Retinal pigment epithelial cell (primary cell): ENCODE data around the gene PTGR1.
A peak's percentile ranks its signal among the peaks of the same experiment; 100 is the strongest.

ENCODE experiments used
- DNase-seq: peaks from one replicate; pipeline ENCODE4 v3.0.0-alpha.2; 2010; ENCODE audit warnings: low read depth
- H3K4me3 ChIP-seq: 2 replicates; pipeline ENCODE4 v1.5.1; 2011; ENCODE audit warnings: mild to moderate bottlenecking, low read length, control low read depth, moderate library complexity
- CTCF ChIP-seq: conservative IDR thresholded peaks from 2 replicates; pipeline ENCODE4 v1.5.1; 2011; ENCODE audit warnings: low read depth, low read length, control low read depth, inconsistent platforms

The PTGR1 gene

DNA sequence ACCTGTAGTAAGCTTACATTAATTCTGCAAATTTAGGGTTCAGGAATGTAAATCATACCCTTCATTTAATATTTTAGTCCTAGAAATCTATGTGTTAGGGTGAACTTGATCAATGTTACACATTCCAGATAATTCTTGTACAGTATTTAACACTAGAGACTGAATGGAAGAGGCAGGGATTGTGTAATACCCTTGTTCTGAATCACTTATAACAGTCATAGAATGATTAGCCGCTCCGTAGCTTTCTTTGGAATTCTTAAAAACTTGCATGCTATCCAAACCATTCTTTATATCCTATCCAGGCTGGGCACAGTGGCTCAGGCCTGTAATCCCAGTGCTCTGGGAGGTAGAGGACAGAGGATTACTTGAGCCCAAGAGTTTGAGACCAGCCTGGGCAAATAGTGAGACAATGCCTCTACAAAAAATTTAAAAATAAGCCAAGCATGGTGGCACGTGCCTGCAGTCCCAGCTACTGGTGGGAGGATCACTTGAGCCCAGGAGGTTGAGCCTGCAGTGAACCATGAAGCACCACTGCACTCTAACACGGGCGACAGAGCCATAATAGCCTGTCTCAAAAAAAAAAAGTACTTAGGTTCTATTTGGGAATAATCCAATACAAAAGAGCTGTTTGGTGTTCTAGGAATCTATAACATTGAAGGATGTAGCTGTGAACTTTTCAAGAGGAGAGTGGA, 66.2 kb downstream of the PTGR1 start:
- no peak for DNase-seq
- H3K4me3 ChIP-seq, result no peak overlapping the region
- TF ChIP-seq CTCF, result no peak

GRCh38 chr9:111531716-111532115, 67.7 kb downstream of the PTGR1 start:
- DNase-seq, result no peak
- TF ChIP-seq CTCF, result no peak
- H3K4me3 ChIP-seq, result no peak overlapping the region

- no peak for DNase-seq
- H3K4me3 ChIP-seq, result no peak overlapping the region
- TF ChIP-seq CTCF, result no peak
Measured at GRCh38 chr9:111529787-111530186, 69.7 kb downstream of the PTGR1 start.

- no peak for TF ChIP-seq CTCF
- no peak for DNase-seq
Measured at GRCh38 chr9:111527347-111527746, 72.1 kb downstream of the PTGR1 start.

DNA sequence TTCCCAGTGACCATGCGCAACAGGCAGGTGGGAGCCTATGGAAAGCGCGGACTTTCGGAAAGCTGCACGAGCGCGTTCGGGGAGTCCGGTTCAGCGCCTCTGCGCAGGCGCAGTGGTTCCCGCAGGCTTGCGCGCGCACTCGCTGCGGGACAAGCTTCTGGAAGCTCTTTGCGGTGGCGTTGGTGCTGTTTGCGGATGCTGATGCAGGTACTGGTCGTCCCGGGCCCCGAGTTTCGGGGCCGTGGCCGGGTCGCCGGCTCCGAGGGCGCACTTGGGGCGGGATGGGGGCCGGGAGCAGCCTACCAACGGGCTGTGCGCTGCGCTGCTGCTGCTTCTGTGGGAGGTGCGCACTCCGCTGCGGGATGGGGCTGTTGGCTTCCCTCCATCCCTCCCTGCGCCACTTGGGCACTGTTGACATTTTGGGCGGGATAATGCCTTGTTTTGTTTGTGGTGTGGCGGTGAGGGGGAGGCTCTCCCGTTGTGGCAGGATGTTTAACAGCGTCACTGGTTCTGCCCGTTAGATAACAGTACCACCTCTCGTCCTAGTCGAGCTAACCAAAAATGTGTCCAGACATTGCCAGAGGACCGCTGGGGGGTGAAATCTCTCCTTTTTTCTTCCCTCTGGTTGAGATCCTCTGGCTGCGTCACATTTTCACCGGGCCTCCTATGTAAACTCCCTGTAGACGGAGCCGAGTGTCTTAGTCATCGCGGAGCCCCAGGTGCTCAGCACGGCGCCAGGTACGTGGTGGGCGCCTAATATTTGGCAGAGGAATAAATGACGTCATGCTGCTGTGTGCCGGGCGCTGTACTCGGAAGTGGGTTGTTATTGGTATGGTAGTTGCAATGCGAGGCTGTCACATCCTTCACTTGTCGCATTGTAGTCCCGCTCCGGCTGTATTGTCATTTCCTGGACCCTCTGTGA, 74.1 kb downstream of the PTGR1 start, which contains the start of gene ZNF483:
ZNF483 (plus strand) TSS at position 124 of the 922 bp plus-strand sequence. CDS start 2,217 bp downstream, outside the sequence.
- peak; percentile 55 for DNase-seq
- no peak for TF ChIP-seq CTCF
- peak within 1 kb of the TSS; percentile 85 for H3K4me3 ChIP-seq

More at GRCh38 chr9:111527347-111527746, 72.1 kb downstream of the PTGR1 start:
- H3K4me3 ChIP-seq, result no peak overlapping the region

DNA sequence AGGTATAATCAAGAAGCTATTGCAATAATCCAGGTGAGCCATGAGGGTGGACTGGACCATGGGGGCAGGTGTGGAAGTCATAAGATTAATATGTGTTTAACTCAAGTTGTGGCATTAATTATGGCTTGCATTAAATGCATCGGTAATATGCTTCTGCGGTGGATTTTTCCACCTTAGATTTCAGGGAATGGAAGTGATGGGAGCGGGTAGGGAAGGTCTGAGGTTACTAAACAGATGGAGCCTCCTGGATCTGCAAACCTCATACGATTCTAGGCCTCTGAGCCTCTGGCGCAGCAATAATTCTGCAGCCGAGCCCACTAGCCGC, 74.8 kb downstream of the PTGR1 start:
- no peak for DNase-seq
- H3K4me3 ChIP-seq, result peak overlapping the region; percentile 85
- TF ChIP-seq CTCF, result no peak
